ENCODE results near the gene CFAP210. TPM values are rescaled to one million over a fixed set of nuclear protein-coding genes. Genes with fewer than 3 reads are reported as not detected.
A peak's percentile ranks its signal among the peaks of the same experiment; 100 is the strongest.

The CFAP210 gene
- total RNA-seq, 1 donor: 0.09 TPM

- TF ChIP-seq CTCF (IDR thresholded peaks at IDR 0.05; ENCODE audit: insufficient read depth, low read length): no peak
- no peak overlapping the region for H3K4me3 ChIP-seq (ENCODE audit: low read depth, low read length)
- DNase-seq (ENCODE audit: low read depth): no peak
Measured at GRCh38 chr2:169676850-169677249, 17.4 kb downstream of the CFAP210 start.

GRCh38 chr2:169676357-169676756 lies 17.8 kb downstream of the CFAP210 start:
- peak; percentile 27 for TF ChIP-seq CTCF (IDR thresholded peaks at IDR 0.05; ENCODE audit: insufficient read depth, low read length)
- no peak for DNase-seq (ENCODE audit: low read depth)
- no peak overlapping the region for H3K4me3 ChIP-seq (ENCODE audit: low read depth, low read length)

- no peak for TF ChIP-seq CTCF (IDR thresholded peaks at IDR 0.05; ENCODE audit: insufficient read depth, low read length)
- DNase-seq (ENCODE audit: low read depth): no peak
- H3K4me3 ChIP-seq (ENCODE audit: low read depth, low read length): no peak overlapping the region
Measured at GRCh38 chr2:169673921-169674320, 20.3 kb downstream of the CFAP210 start.

- TF ChIP-seq CTCF (IDR thresholded peaks at IDR 0.05; ENCODE audit: insufficient read depth, low read length): no peak
- DNase-seq (ENCODE audit: low read depth): no peak
- no peak overlapping the region for H3K4me3 ChIP-seq (ENCODE audit: low read depth, low read length)
Measured at GRCh38 chr2:169673106-169673505, 21.1 kb downstream of the CFAP210 start.

- TF ChIP-seq CTCF (IDR thresholded peaks at IDR 0.05; ENCODE audit: insufficient read depth, low read length): no peak
- H3K4me3 ChIP-seq (ENCODE audit: low read depth, low read length): no peak overlapping the region
- no peak for DNase-seq (ENCODE audit: low read depth)
Measured at GRCh38 chr2:169672406-169672805, 21.8 kb downstream of the CFAP210 start.

GRCh38 chr2:169670937-169671336 lies 23.3 kb downstream of the CFAP210 start:
- no peak overlapping the region for H3K4me3 ChIP-seq (ENCODE audit: low read depth, low read length)
- TF ChIP-seq CTCF (IDR thresholded peaks at IDR 0.05; ENCODE audit: insufficient read depth, low read length): no peak
- no peak for DNase-seq (ENCODE audit: low read depth)

GRCh38 chr2:169670215-169670651 lies 24.0 kb downstream of the CFAP210 start:
- H3K4me3 ChIP-seq (ENCODE audit: low read depth, low read length): no peak overlapping the region
- TF ChIP-seq CTCF (IDR thresholded peaks at IDR 0.05; ENCODE audit: insufficient read depth, low read length): no peak
- DNase-seq (ENCODE audit: low read depth): peak; percentile 40
